CD8-positive, alpha-beta memory T cell (primary cell): ENCODE results near the gene NTM. TPM values are rescaled to one million over a fixed set of nuclear protein-coding genes. Genes with fewer than 3 reads are reported as not detected.

Source experiments
- CTCF ChIA-PET: fragments of 350-600 bp; sonication (Branson Sonifier 250); formaldehyde crosslinking; loops from one replicate; lab custom pipeline; 2021; ENCODE audit warnings: antibody characterized with exemption; lab: Charles Lee
- POLR2A ChIA-PET: fragments of 350-600 bp; sonication (Branson Sonifier 250); formaldehyde crosslinking; loops from one replicate; lab custom pipeline; 2021; ENCODE audit warnings: antibody characterized with exemption; lab: Charles Lee
- DNase-seq, 5 donors: peaks; one replicate each; pipeline versions ENCODE4 v3.0.0 to v3.0.0-alpha.2; 2020 to 2022; ENCODE audit warnings: mixed read lengths in 1 of 5
- H3K27ac ChIP-seq: one replicate; pipeline ENCODE4 v1.7.0; 2013; ENCODE audit warnings: low read depth, mild to moderate bottlenecking, low read length, moderate library complexity
- H3K27me3 ChIP-seq: 2 replicates; pipeline ENCODE4 v1.7.0; 2013; ENCODE audit warnings: low read length, mild to moderate bottlenecking; ENCODE audit not compliant: insufficient read depth, poor library complexity, severe bottlenecking
- H3K36me3 ChIP-seq: 2 replicates; pipeline ENCODE4 v1.7.0; 2013; ENCODE audit warnings: mild to moderate bottlenecking, low read length, moderate library complexity; ENCODE audit not compliant: insufficient read depth
- H3K4me1 ChIP-seq: 2 replicates; pipeline ENCODE4 v1.7.0; 2013; ENCODE audit warnings: mild to moderate bottlenecking, low read length, moderate library complexity; ENCODE audit not compliant: insufficient read depth
- H3K4me3 ChIP-seq: 2 replicates; pipeline ENCODE4 v1.7.0; 2013; ENCODE audit warnings: mild to moderate bottlenecking, low read length
- H3K9me3 ChIP-seq: 2 replicates; pipeline ENCODE4 v1.7.0; 2013; ENCODE audit warnings: mild to moderate bottlenecking, low read length
- H3K27ac Mint-ChIP-seq, 8 donors: one replicate each; pipeline ENCODE4 v1.8.0; 2020 to 2021; ENCODE audit warnings: mixed read lengths in 8 of 8, mild to moderate bottlenecking in 6 of 8, inconsistent platforms in 3 of 8, moderate library complexity in 3 of 8
- H3K27me3 Mint-ChIP-seq, 2 donors: one replicate each; pipeline ENCODE4 v1.8.0; 2020 to 2021; ENCODE audit warnings: mixed read lengths in 2 of 2, mild to moderate bottlenecking in 1 of 2, moderate library complexity in 1 of 2
- H3K36me3 Mint-ChIP-seq, 3 donors: one replicate each; pipeline ENCODE4 v1.8.0; 2020 to 2021; ENCODE audit warnings: mixed read lengths in 3 of 3, inconsistent platforms in 1 of 3, mild to moderate bottlenecking in 1 of 3
- H3K4me1 Mint-ChIP-seq, 3 donors: one replicate each; pipeline ENCODE4 v1.8.0; 2020 to 2021; ENCODE audit warnings: mixed read lengths in 3 of 3, inconsistent platforms in 1 of 3, mild to moderate bottlenecking in 1 of 3
- H3K4me3 Mint-ChIP-seq, 7 donors: one replicate each; pipeline ENCODE4 v1.8.0; 2020 to 2021; ENCODE audit warnings: mixed read lengths in 7 of 7, mild to moderate bottlenecking in 6 of 7, moderate library complexity in 4 of 7, inconsistent platforms in 2 of 7
- H3K9me3 Mint-ChIP-seq, 5 donors: one replicate each; pipeline ENCODE4 v1.8.0; 2020 to 2022; ENCODE audit warnings: mixed read lengths in 5 of 5, mild to moderate bottlenecking in 3 of 5, moderate library complexity in 2 of 5, inconsistent platforms in 1 of 5
- polyA plus RNA-seq: library from polyadenylated mRNA; unstranded; fragments of 300-500 nt; fragmentation: Illumina TruSeq; gene quantifications from one replicate; pipeline ENCODE4 v1.2.3, GENCODE V29; 2021
- total RNA-seq, 2 experiments: library from RNA; stranded (reverse); gene quantifications; one replicate each; pipeline ENCODE4 v1.2.3, GENCODE V29; 2021

The NTM gene
- total and polyA plus RNA-seq, 3 experiments from 2014 or later = not detected

DNA sequence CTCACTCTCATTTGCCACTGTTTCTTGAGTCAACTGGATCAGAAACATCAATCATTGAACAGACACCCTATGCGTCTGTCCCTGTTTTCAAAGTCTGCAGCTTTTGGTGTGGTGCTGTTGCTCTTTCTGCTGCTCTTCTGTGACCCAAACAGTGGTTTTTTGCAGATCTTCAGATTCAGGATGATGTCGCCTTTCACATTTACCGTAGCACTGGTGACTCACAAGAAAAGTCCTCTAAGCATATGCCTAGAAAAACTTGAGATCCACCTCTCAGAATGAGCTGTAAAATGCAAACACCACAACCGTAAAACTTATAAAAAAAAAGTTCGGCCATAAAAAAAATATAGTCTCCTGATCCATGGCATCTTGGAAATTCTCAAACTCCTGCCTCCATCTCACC, 400.4 kb downstream of the NTM start:
- Mint-ChIP-seq H3K27me3 (peaks cover 0 to 1% of the 10 kb centered on the region in 2 donors), H3K4me1 (no peaks in the 10 kb centered on the region), H3K27ac (no peak overlapping the region), H3K9me3 (peaks cover 0 to 8% (median 2%) of the 10 kb centered on the region in 5 donors), H3K36me3 (no peaks in the 10 kb centered on the region), H3K4me3 (no peak overlapping the region)
- Histone ChIP-seq H3K27ac (no peak overlapping the region), H3K9me3 (no peaks in the 10 kb centered on the region), H3K4me1 (no peaks in the 10 kb centered on the region), H3K4me3 (no peak overlapping the region), H3K27me3 (no peaks in the 10 kb centered on the region), H3K36me3 (no peaks in the 10 kb centered on the region)
- POLR2A ChIA-PET = no interaction called here
- CTCF ChIA-PET = no interaction called here
- no peak for DNase-seq

DNA sequence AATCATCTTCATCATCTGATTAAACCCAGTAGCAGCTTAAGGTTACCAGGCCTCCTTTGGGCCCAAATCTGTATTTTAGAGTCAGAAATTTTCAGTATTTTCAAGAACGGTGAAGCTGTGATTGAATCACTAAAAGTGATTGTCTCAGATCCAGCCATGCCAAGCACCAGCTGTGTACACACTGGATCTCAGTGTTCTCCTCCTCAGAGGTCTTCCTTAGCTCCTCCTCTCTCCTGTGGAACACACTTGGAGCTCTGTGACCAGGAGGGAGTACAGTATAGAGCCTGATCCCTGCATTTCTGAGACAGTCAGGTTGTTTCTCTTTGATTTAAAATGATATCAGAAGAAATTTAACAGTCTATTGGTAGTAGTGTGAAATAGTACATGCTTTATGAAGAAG, 401.1 kb downstream of the NTM start:
- Mint-ChIP-seq H3K4me3 (no peak overlapping the region), H3K27ac (no peak overlapping the region), H3K9me3 (peaks cover 0 to 8% (median 2%) of the 10 kb centered on the region in 5 donors), H3K36me3 (no peaks in the 10 kb centered on the region), H3K27me3 (peaks cover 0 to 1% of the 10 kb centered on the region in 2 donors), H3K4me1 (no peaks in the 10 kb centered on the region)
- no peaks in the 10 kb centered on the region for H3K9me3 ChIP-seq
- no peak overlapping the region for H3K4me3 ChIP-seq
- H3K36me3 ChIP-seq = no peaks in the 10 kb centered on the region
- no peak for DNase-seq
- ChIA-PET CTCF (no interaction called here), POLR2A (no interaction called here)
- no peaks in the 10 kb centered on the region for H3K27me3 ChIP-seq
- H3K4me1 ChIP-seq = no peaks in the 10 kb centered on the region
- H3K27ac ChIP-seq = no peak overlapping the region

DNA sequence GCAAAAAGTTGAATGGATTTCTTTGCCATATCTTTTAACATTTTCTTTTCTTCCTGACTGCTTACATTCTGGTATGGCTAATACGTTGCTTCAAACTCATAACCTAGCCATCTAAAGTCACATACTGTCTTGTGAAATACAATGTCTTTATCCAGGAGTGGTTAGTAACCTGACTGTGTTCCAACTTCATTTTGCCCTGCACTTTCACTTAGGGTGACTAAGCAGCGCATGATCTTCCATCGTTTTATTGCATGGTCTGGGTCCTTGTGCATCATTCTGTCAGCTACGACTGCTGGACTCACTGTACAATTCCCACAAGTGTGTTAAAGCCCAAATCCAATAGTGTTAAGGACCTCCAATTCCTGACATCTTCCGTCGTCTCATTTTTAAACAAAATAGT, 403.2 kb downstream of the NTM start:
- Histone ChIP-seq H3K4me3 (no peak overlapping the region), H3K36me3 (no peaks in the 10 kb centered on the region), H3K27me3 (no peaks in the 10 kb centered on the region), H3K9me3 (no peaks in the 10 kb centered on the region), H3K4me1 (no peaks in the 10 kb centered on the region), H3K27ac (no peak overlapping the region)
- CTCF ChIA-PET = no interaction called here
- peaks cover 0 to 2% (median 0%) of the 10 kb centered on the region in 5 donors for H3K9me3 Mint-ChIP-seq
- H3K4me1 Mint-ChIP-seq = no peaks in the 10 kb centered on the region
- no peak overlapping the region for H3K4me3 Mint-ChIP-seq
- POLR2A ChIA-PET = no interaction called here
- DNase-seq = no peak
- no peaks in the 10 kb centered on the region for H3K27me3 Mint-ChIP-seq
- no peak overlapping the region for H3K27ac Mint-ChIP-seq
- no peaks in the 10 kb centered on the region for H3K36me3 Mint-ChIP-seq

DNA sequence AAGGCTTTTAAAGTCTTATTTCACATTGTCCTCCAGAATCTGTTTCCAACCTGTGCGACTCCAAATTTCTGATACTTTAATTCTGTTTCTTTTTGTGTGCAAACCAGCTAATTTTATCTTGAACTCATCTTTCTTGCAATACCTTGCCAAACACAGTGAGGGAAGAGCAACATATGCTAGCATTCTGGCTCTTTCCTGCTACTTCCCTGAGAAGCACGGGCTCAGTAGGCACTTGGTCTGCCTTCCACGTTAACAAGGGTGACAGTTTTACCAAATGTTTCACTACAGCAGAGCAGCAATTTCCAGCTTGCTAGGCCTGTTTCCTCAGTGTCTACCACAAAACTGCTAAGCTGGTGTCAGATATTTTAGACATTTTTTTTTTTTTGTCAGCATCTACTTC, 405.8 kb downstream of the NTM start:
- Mint-ChIP-seq H3K4me1 (no peaks in the 10 kb centered on the region), H3K27me3 (no peaks in the 10 kb centered on the region), H3K27ac (no peak overlapping the region), H3K4me3 (no peak overlapping the region), H3K36me3 (no peaks in the 10 kb centered on the region), H3K9me3 (peaks cover 0 to 2% (median 0%) of the 10 kb centered on the region in 5 donors)
- ChIA-PET CTCF (no interaction called here), POLR2A (no interaction called here)
- H3K4me1 ChIP-seq = no peaks in the 10 kb centered on the region
- no peak overlapping the region for H3K4me3 ChIP-seq
- H3K9me3 ChIP-seq = no peaks in the 10 kb centered on the region
- no peaks in the 10 kb centered on the region for H3K27me3 ChIP-seq
- H3K36me3 ChIP-seq = no peaks in the 10 kb centered on the region
- DNase-seq = no peak
- no peak overlapping the region for H3K27ac ChIP-seq

DNA sequence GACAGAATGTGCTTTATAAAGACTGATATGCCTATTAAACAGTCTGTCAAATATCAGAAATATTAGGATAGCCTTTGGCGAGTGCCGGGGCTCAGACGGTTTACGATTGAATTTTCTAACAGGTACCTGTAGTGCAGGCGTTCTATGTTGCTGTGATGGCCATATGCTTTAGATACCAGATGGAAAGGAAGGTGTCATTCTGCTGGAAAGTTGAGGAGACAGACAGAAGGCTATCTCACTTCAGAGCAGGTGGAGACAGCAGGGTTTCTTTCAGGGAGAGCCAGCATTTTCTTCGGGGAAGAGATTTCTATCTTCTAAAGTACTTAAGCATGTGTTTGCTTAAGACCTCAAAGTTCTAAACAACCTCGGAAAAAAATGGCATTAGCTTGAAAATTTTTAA, 415.4 kb downstream of the NTM start:
- no peak overlapping the region for H3K27ac ChIP-seq
- no peak overlapping the region for H3K4me3 ChIP-seq
- H3K4me1 ChIP-seq = no peaks in the 10 kb centered on the region
- no peaks in the 10 kb centered on the region for H3K36me3 ChIP-seq
- no peaks in the 10 kb centered on the region for H3K9me3 ChIP-seq
- H3K27me3 ChIP-seq = no peaks in the 10 kb centered on the region
- ChIA-PET POLR2A (no interaction called here), CTCF (no interaction called here)
- Mint-ChIP-seq H3K27ac (no peak overlapping the region), H3K27me3 (peaks cover 0 to 2% of the 10 kb centered on the region in 2 donors), H3K36me3 (no peaks in the 10 kb centered on the region), H3K4me3 (no peak overlapping the region), H3K9me3 (peaks cover 0 to 4% (median 0%) of the 10 kb centered on the region in 5 donors), H3K4me1 (no peaks in the 10 kb centered on the region)
- DNase-seq = no peak

DNA sequence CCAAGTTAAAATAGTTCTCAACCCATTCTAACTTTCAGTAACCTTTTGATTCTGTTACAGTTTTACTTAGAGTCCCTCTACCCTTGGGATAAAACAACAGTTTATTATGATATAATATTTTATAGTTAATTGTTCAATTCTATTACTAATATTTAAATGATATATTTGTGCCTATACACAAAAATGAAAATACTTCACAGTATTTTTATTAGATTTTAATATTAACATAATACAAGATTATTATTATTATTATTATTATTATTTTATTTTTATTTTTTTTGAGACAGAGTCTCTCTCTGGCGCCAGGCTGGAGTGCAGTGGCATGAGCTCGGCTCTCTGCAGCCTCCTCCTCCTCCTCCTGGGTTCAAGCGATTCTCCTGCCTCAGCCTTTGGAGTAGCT, 416.7 kb downstream of the NTM start:
- H3K4me3 ChIP-seq = no peak overlapping the region
- H3K27me3 ChIP-seq = no peaks in the 10 kb centered on the region
- no peak for DNase-seq
- H3K36me3 ChIP-seq = no peaks in the 10 kb centered on the region
- ChIA-PET CTCF (no interaction called here), POLR2A (no interaction called here)
- no peak overlapping the region for H3K27ac ChIP-seq
- Mint-ChIP-seq H3K27me3 (peaks cover 0 to 2% of the 10 kb centered on the region in 2 donors), H3K9me3 (peaks cover 0 to 4% (median 0%) of the 10 kb centered on the region in 5 donors), H3K4me1 (no peaks in the 10 kb centered on the region), H3K36me3 (no peaks in the 10 kb centered on the region), H3K27ac (no peak overlapping the region), H3K4me3 (no peak overlapping the region)
- H3K9me3 ChIP-seq = no peaks in the 10 kb centered on the region
- H3K4me1 ChIP-seq = no peaks in the 10 kb centered on the region

DNA sequence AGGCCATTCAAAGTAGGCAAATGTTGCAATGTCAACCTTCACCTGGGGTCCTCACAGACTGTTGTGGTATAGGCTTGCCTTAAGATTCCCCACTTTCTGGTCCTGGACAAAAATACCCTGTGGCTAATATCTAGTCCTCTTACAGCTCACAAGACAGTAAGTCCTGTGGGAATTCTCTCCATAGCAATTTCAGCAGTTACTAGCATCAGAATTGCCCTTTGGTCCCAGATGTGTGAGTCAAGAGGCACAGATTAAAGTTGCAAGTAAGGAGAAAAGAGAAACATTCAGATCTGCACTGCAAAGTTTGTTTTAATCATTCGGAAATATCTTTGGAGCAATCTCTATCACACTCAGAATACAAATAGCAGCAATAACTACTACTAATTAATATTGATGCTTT, 420.2 kb downstream of the NTM start:
- ChIA-PET POLR2A (no interaction called here), CTCF (no interaction called here)
- Histone ChIP-seq H3K27me3 (no peaks in the 10 kb centered on the region), H3K4me3 (no peak overlapping the region), H3K27ac (no peak overlapping the region), H3K4me1 (no peaks in the 10 kb centered on the region), H3K36me3 (no peaks in the 10 kb centered on the region), H3K9me3 (no peaks in the 10 kb centered on the region)
- Mint-ChIP-seq H3K27me3 (no peaks in the 10 kb centered on the region), H3K4me3 (no peak overlapping the region), H3K4me1 (no peaks in the 10 kb centered on the region), H3K27ac (no peak overlapping the region), H3K36me3 (no peaks in the 10 kb centered on the region), H3K9me3 (peaks cover 0 to 3% (median 0%) of the 10 kb centered on the region in 5 donors)
- no peak for DNase-seq

DNA sequence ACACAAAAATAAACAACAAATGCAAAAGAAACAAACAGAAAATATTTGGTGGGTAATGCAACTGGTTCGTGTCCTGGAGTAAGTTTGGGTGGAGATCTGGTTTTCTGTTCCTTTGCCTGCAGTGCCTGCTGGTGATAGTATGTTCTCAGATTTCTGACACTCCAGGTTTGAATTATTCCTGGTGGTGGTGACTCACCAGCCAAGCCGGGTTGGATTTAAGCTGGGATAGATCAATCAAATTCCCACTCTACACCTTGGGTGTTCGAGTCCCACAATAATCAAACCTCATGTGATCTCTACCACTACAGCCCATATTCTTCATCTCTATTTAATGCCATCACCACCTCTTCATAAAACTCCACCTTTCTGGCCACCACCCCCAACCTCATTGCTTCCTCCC, 421.8 kb downstream of the NTM start:
- Mint-ChIP-seq H3K4me3 (no peak overlapping the region), H3K4me1 (no peaks in the 10 kb centered on the region), H3K27me3 (no peaks in the 10 kb centered on the region), H3K27ac (no peak overlapping the region), H3K36me3 (no peaks in the 10 kb centered on the region), H3K9me3 (peaks cover 0 to 3% (median 0%) of the 10 kb centered on the region in 5 donors)
- H3K9me3 ChIP-seq = no peaks in the 10 kb centered on the region
- no peak overlapping the region for H3K27ac ChIP-seq
- POLR2A ChIA-PET = no interaction called here
- no peak for DNase-seq
- H3K4me3 ChIP-seq = no peak overlapping the region
- H3K27me3 ChIP-seq = no peaks in the 10 kb centered on the region
- CTCF ChIA-PET = no interaction called here
- no peaks in the 10 kb centered on the region for H3K36me3 ChIP-seq
- no peaks in the 10 kb centered on the region for H3K4me1 ChIP-seq

DNA sequence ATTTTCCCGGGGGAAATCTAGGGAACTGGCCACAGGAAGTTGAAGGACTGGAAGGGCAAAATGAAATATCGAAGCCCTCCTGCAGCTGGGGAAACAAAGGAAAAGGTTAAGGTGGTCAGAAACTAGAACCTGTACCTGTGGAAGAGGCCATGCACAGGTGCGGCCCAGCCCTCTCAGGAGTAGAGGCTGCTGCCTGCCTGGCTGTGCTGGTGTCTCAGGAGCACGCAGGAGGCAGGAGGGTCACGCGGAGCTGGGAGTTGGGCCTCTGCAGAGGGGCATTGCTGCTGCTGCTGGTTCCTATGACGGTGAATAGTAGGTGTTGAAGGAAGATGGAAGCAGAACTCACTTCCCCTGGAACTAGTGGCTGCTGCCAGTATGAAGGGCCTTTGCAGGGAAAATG, 425.7 kb downstream of the NTM start:
- H3K27ac Mint-ChIP-seq = no peak overlapping the region
- H3K4me1 Mint-ChIP-seq = no peaks in the 10 kb centered on the region
- no peaks in the 10 kb centered on the region for H3K36me3 Mint-ChIP-seq
- Histone ChIP-seq H3K36me3 (no peaks in the 10 kb centered on the region), H3K4me3 (no peak overlapping the region), H3K27me3 (no peaks in the 10 kb centered on the region), H3K9me3 (no peaks in the 10 kb centered on the region), H3K27ac (no peak overlapping the region), H3K4me1 (no peaks in the 10 kb centered on the region)
- H3K27me3 Mint-ChIP-seq = no peaks in the 10 kb centered on the region
- H3K4me3 Mint-ChIP-seq = no peak overlapping the region
- POLR2A ChIA-PET = no interaction called here
- CTCF ChIA-PET = no interaction called here
- DNase-seq = no peak
- peaks cover 0 to 10% (median 0%) of the 10 kb centered on the region in 5 donors for H3K9me3 Mint-ChIP-seq
